GM18909 (cell line): Measurements from ENCODE around the gene TECR.
"Not testable (repeated sequence)": the region's sequence is repeated elsewhere in the genome, so short reads cannot be mapped to it uniquely, and the experiment has no call there.

Experiments used
- ATAC-seq: cut with Tn5 transposase; IDR thresholded peaks from one replicate; pipeline ENCODE4 v1.9.1; 2021; ENCODE audit warnings: mild to moderate bottlenecking; ENCODE audit not compliant: unreplicated experiment, poor library complexity

Gene TECR

DNA sequence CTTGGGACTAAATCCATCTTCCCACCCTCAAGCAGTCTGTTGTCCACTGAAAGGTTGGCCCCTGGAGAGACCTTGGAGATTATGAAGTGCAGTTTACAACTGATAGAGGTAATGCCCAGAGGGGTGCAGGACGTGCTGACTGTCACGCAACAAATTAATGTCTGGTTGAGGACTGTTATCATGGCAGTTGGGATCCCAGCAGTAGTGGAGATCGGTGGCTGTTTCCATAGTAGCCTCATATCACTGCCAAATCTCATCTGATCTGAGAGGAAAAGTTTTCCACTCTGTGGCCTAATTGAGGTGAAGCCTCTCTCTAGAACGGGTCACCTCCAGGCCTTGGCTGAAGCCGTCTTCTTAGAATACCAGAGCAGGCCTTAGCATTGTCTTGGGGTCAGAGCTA is 4.1 kb downstream of the TECR start:
- no peak for ATAC-seq

GRCh38 chr19:14536926-14537692 is 7.7 kb downstream of the TECR start:
- no peak for ATAC-seq

DNA sequence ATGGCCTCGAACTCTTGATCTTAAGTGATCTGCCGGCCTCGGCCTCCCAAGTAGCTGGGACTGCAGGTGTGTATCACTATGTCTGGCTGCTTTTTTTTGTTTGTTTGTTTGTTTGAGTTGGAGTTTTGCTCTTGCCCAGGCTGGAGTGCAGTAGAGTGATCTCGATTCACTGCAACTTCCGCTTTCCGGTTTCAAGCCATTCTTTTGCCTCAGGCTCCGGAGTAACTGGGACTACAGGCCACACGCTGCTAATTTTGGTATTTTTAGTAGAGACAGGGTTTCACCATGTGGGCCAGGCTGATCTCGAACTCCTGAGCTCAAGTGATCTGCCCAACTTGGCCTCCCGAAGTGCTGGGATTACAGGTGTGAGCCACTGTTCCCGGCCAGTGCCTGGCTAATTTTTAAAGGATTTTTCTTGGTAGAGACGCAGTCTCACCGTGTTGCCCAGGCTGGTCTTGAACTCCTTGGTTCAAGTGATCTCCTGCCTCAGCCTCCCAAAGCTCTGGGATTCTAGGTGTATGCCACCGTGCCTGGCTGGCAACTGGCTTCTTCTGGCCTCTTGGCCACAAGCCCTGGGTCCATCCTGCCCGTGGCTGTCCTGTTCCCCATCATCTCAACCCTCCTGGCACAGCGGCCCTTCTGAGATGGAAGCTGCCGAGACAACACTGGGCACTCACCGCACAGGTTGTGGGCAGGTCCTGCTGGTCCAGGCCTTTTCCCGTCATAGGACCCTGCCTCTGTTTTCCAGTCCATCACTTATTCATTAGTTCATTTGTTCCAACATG is 11.5 kb downstream of the TECR start:
- ATAC-seq = no peak

DNA sequence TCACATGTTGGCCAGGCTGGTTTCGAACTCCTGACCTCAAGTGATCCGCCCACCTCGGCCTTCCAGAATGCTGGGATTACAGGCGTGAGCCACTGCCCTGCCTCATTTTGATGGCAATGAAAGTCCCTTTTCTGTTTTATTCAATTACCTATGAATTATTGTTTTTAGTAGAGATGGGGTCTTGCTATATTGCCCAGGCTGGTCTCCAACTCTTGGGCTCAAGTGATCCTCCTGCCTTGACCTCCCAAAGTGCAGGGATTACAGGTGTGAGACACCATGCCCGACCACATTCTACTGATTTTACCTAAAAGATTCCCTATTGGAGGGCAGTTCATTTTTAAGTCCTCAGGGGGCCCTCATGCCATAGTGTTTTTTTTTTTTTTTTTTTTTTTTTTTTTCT is 12.6 kb downstream of the TECR start:
- not testable (repeated sequence) for ATAC-seq

DNA sequence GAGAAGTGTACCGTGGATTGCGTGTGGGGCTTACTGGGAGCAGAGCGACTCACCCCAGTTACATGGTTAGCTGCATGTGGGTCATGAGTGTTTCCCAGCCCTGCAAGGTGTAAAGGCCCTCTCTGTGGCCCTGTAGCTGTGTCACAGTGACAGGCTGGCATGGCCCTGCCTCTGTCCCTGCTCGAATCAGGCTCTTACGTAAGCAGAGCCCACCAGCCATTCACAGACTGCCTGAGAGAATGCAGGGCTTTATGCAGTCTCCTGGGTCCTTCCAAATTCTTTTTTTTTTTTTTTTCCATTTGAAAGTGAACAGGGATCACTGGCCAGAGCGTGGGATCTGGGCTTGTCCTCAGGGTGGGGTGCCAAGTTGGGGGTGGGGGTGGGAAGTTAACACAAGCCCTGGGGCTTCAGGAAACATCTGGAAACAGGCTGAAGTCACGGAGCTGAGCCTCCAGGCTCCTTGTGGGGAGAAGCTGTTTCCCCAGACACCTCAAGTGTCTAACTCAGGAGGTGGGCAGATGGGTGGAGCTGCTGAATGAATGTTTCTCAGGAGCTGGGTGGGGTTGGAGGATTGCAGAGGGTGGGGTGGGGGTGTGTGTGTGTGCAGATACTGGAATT is 13.4 kb downstream of the TECR start:
- ATAC-seq = no peak

- ATAC-seq = no peak
These were observed 14.7 kb downstream of the TECR start for GRCh38 chr19:14544047-14544446.

DNA sequence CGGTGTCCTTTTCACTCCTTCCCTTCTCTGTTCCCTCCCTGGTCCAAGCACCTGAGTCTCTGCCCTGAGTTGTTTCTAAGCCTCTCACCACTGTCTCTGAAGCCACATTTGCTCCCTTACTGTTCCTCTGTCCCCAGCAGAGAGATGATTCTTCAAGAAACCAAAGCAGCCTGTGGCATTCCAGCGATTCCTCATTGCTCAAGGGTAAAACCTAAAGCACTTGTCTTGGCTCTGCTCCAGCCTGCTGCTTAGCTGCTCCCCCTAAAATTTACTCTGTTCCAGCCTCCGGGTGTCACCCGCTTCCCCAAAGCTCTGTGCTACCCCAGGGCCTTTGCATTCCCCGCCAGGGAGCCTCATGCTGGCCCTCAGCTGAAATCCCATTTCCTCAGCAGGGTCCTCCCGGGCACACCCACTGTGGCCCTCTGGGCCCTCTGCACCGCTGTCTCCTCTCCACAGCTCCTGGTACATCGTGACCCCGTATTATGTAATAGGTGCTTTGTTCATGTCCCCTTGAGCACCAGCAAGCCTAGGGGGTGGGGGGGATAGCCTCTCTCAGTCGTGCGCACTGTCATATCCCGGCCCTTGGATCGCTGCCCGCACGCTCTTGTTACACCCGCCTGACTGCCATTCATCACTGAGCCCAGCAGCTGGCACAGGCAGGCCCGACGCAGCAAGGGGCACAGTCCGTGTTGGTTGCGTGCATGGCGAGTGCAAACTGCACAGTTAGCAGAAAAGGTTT is 15.8 kb downstream of the TECR start:
- ATAC-seq = no peak

DNA sequence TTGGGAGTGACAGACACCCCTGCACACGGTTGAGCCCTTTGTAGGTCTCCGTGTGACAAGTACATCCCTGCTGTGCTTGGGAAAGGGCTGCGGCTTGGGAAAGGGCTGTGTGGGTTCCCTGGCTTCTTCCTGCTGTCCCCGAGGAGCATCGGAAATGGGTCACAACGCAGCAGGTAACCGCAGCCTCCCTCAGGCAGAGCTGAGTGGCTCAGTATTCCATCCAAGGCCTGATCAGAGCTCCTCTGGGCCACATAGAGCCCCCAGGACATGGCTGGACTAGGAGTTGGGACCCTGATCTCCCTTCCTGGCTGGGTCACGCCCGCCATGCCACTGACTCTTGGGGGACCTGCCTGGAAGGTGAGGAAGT is 16.3 kb downstream of the TECR start:
- ATAC-seq = no peak

DNA sequence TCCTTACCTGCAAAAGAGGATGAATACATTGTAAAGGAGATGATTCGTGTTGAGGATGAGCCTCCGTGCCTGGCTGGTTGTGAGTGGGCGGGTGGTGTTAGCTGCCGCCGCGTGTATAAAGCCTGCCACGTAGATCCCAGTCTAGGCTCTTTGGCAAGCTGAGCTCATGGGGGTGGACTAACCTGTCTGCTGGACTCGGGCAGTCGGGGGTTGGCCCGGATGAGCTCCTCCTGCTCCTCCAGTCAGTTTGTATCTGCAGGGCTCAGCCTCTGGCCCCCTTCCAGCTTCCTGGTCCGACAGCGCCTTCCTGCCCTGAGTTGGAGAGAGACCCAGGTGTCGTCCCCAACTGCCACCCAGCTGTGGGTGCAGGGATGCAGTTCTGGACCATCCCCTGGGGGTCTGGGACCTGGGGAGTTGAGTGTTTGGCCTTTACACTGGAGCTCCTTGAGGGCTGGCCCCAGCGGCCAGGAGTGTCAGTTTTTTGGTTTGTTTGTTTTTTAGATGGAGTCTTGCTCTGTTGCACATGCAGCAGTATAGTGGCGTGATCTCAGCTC is 20.9 kb downstream of the TECR start:
- ATAC-seq = no peak

DNA sequence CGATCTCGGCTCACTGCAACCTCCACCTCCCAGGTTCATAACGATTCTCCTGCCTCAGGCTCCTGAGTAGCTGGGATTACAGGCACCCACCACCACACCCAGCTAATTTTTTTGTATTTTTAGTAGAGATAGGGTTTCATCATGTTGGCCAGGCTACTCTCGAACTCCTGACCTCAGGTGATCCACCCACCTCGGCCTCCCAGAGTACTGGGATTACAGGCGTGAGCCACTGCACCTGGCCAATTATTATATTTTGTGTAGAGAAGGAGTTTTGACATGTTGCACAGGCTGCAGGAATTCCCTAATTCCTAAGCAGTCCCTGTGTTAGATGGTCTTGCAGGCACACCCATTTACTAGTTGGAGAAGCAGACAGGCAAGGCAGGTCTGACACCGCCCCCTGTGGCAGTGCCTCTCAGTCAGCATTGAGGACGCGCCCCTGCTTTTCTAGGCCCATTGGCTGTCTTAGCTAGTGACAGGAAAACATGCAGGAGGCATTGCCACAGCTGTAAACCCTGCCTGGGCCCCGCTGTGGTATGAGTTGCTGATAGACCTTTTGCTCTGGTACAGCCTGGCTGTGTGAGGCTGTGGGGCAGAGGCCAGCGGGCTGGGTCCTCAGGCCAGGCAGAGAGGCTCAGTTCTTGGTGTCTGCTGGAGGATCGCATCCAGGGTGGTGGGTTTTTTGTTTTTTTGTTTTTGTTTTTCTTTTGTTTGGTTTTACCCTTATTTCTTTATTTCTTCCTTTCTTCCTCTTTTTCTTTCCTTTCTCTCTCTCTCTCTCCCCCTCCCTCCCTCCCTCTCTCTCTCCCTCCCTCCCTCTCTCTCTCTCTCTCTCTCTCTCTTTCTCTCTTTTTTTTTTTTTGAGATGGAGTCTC is 22.0 kb downstream of the TECR start:
- not testable (repeated sequence) for ATAC-seq

- not testable (repeated sequence) for ATAC-seq
These were observed 22.6 kb downstream of the TECR start for GRCh38 chr19:14552006-14552360.

DNA sequence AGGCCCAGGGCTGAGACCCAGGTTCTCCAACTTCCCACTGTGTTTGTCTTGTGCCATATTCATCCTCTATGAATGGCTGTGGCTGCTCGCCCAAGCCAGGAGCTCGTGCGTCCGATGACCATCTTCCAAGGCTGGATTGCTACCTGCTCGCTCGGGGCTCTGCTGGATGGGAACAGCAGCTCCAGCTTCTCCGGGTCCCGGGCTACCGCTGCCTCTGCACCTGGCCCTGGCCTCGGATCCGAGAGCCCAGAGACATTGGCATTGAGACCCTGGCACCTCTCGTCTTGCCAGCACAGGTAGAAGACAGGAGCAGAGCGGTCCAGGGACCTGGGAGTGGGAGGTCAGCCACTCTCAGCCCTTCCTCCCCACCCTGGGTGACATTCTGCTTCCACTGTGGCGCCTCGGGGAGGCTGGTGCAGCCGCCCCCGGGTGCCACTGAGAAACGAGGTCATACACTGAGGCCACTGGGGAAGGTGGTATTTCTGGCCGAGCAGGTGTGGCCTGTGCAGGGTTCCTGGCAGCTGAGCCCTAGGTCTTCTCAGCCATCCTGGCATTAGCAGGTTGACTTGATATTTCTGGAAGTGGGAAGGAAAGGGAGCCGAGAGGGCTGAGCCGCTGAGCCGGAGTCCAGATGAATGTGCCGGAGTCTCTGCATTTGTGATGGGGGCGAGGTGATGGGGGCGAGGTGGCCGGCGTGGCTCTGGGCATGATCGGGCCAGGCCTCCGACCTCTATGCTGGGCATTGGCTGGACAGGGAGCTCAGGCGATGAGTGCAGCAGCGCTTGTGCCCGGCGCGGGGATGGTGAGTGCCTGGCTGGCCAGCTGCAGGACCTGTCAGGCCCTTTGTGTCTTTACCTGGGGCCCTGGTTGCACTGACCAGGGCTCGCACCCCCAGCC is 23.9 kb downstream of the TECR start:
- ATAC-seq = no peak

- ATAC-seq = no peak
These were observed 24.5 kb downstream of the TECR start for GRCh38 chr19:14553939-14554243.

DNA sequence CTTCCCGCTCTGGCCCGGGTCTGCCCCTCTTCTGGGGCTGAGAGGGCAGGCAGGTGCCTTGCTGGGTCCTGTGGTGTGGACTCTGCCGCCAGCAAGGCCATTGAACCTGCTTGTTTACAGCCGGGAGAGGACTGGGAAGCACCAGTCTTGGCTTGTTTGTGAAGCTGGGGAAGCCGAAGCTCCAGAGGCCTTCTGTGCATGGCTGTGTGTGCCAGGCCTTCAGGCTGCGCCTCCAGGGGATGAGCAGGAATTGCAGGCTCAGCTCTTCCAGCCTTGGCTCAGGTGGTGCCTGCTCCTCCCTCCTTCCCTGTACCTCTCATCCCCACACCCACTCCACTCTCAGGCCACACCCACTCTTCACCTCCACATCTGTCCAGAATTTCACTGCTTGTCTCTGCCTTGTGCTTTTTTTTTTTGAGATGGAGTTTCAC is 25.0 kb downstream of the TECR start:
- ATAC-seq = no peak

GRCh38 chr19:14555918-14556661 is 26.7 kb downstream of the TECR start:
- no peak for ATAC-seq

DNA sequence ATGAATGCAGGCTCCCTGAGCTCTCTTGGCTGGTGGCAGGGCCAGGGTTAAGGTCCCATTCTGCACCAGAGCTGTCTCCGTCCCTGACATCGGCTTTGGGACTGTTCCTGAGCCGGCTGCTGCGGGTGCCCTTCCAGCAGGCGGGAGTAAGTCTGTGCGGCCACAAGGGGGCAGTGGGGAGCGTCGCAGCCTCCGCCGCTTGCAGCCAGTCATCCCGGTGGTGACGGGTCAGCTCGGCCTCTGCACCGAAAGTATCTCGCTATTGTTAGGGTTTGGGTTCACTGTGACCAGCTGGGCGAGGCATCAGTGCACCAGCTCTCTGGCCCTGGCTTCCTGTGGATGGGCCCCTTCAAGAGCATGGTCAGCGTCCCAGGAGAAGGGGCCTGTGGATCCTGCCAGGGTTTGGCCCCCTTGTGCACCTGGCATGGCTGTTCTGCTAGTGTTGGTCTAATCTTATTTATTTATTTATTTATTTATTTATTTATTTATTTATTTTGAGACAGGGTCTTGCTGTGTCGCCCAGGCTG is 27.3 kb downstream of the TECR start:
- peak; percentile 54 for ATAC-seq

DNA sequence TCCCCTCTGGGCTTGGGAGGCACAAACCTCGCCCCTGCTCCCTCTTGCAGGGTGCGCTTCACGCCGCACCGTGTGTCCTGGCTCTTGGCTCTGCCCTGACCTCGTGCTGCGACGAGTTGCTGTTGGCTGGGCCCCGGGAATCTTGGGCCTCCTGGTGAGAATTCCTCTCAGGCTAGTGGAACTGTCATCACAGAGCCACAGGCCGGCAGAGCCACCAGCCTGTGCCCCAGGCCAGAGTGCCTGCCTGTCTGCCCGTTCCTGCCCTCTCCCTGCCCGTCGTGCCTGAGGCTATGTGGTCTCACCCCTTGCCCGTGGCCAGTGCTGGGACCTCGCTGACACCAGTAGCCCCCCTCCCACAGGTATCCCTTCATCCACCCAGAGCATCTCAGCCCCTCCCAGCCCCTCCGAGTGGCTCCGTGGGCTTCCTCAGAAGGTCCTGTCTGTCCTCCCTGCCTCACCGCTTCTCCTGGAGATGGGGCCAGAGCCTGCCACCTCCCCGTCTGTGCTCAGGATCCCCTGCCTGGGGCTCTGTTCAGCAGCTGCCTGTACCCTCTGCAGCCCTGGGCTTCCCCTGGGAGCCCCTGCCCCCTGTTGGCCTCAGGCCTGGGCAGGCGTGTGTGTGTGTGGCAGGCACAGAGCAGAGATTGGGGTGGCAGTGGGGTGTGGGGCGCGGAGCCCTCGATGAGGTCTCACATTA is 29.1 kb downstream of the TECR start:
- ATAC-seq = no peak
